ENCODE results near the gene MYBPHL. TPM values are rescaled to one million over a fixed set of nuclear protein-coding genes. Genes with fewer than 3 reads are reported as not detected.

The MYBPHL gene
- total RNA-seq, 1 donor from 2014 or later: not detected

- no peak for TF ChIP-seq CTCF (conservative IDR thresholded peaks at IDR 0.05; ENCODE audit: low read depth, low read length)
- no peak overlapping the region for H3K4me3 ChIP-seq (ENCODE audit: low read depth, low read length)
- no peak for DNase-seq (ENCODE audit: low read depth)
These were observed 35.4 kb upstream of the MYBPHL start for GRCh38 chr1:109341944-109342930.

GRCh38 chr1:109338608-109339007 lies 31.8 kb upstream of the MYBPHL start:
- TF ChIP-seq CTCF (conservative IDR thresholded peaks at IDR 0.05; ENCODE audit: low read depth, low read length): no peak
- H3K4me3 ChIP-seq (ENCODE audit: low read depth, low read length): no peak overlapping the region
- no peak for DNase-seq (ENCODE audit: low read depth)

- DNase-seq (ENCODE audit: low read depth): no peak
- TF ChIP-seq CTCF (conservative IDR thresholded peaks at IDR 0.05; ENCODE audit: low read depth, low read length): no peak
- H3K4me3 ChIP-seq (ENCODE audit: low read depth, low read length): no peak overlapping the region
These were observed 31.3 kb upstream of the MYBPHL start for GRCh38 chr1:109338091-109338490.

- H3K4me3 ChIP-seq (ENCODE audit: low read depth, low read length): no peak overlapping the region
- no peak for DNase-seq (ENCODE audit: low read depth)
- no peak for TF ChIP-seq CTCF (conservative IDR thresholded peaks at IDR 0.05; ENCODE audit: low read depth, low read length)
These were observed 28.3 kb upstream of the MYBPHL start for GRCh38 chr1:109335091-109335490.

GRCh38 chr1:109331113-109331512 lies 24.3 kb upstream of the MYBPHL start:
- no peak overlapping the region for H3K4me3 ChIP-seq (ENCODE audit: low read depth, low read length)
- TF ChIP-seq CTCF (conservative IDR thresholded peaks at IDR 0.05; ENCODE audit: low read depth, low read length): no peak
- no peak for DNase-seq (ENCODE audit: low read depth)

GRCh38 chr1:109327285-109327684 lies 20.5 kb upstream of the MYBPHL start:
- TF ChIP-seq CTCF (conservative IDR thresholded peaks at IDR 0.05; ENCODE audit: low read depth, low read length): no peak
- no peak for DNase-seq (ENCODE audit: low read depth)
- H3K4me3 ChIP-seq (ENCODE audit: low read depth, low read length): no peak overlapping the region

GRCh38 chr1:109322974-109323373 lies 16.2 kb upstream of the MYBPHL start:
- H3K4me3 ChIP-seq (ENCODE audit: low read depth, low read length): no peak overlapping the region
- no peak for TF ChIP-seq CTCF (conservative IDR thresholded peaks at IDR 0.05; ENCODE audit: low read depth, low read length)
- DNase-seq (ENCODE audit: low read depth): no peak

Data from epithelial cell of proximal tubule (primary cell).